Sigmoid colon (tissue), 7 donors: ENCODE data around the gene FNDC3A. TPM values are rescaled to one million over a fixed set of nuclear protein-coding genes. Genes with fewer than 3 reads are reported as not detected.
"Not testable (repeated sequence)": the region's sequence is repeated elsewhere in the genome, so short reads cannot be mapped to it uniquely, and the experiment has no call there.

Source experiments
- DNase-seq: peaks from one replicate; pipeline ENCODE4 v3.0.0-alpha.2; 2019
- H3K27ac ChIP-seq, 4 donors: fragments of 200-600 bp; sonication (generic); one replicate each; pipeline ENCODE4 v1.5.1; 2016 to 2019; ENCODE audit warnings: mild to moderate bottlenecking in 1 of 4
- H3K27me3 ChIP-seq, 3 donors: fragments of 200-600 bp; sonication (generic); one replicate each; pipeline ENCODE4 v1.5.1; 2019; ENCODE audit warnings: mild to moderate bottlenecking in 1 of 3
- H3K36me3 ChIP-seq, 4 donors: fragments of 200-600 bp; sonication (generic); one replicate each; pipeline ENCODE4 v1.5.1; 2016 to 2019
- H3K4me1 ChIP-seq, 4 donors: fragments of 200-600 bp; sonication (generic); one replicate each; pipeline ENCODE4 v1.5.1; 2017 to 2019
- H3K4me3 ChIP-seq, 4 donors: fragments of 200-600 bp; sonication (generic); one replicate each; pipeline ENCODE4 v1.5.1; 2017 to 2019; ENCODE audit warnings: mild to moderate bottlenecking in 2 of 4, moderate library complexity in 1 of 4
- H3K9me3 ChIP-seq, 4 donors: fragments of 200-600 bp in 3 of 4; sonication (generic) in 3 of 4; one replicate each; pipeline versions ENCODE4 v1.5.1 to v1.6.1; 2013 to 2019
- CTCF ChIP-seq, 4 experiments: fragments of 450-650 bp in 3 of 4; fragments of 200-600 bp in 1 of 4; IDR thresholded peaks; one replicate each; pipeline ENCODE4 v1.5.1; 2016 to 2019; ENCODE audit warnings: antibody characterized with exemption in 4 of 4, mild to moderate bottlenecking in 3 of 4, moderate library complexity in 2 of 4
- EP300 ChIP-seq, 4 donors: sonication (generic); formaldehyde crosslinking; IDR thresholded peaks; one replicate each; pipeline ENCODE4 v1.6.1; 2017; ENCODE audit warnings: antibody characterized with exemption in 4 of 4
- POLR2A ChIP-seq, 2 donors: fragments of 450-650 bp; IDR thresholded peaks; one replicate each; pipeline ENCODE4 v1.6.1; 2016; ENCODE audit warnings: antibody characterized with exemption in 2 of 2, mild to moderate bottlenecking in 2 of 2, moderate library complexity in 2 of 2
- POLR2AphosphoS5 ChIP-seq, 4 donors: sonication (generic); formaldehyde crosslinking; IDR thresholded peaks; one replicate each; pipeline ENCODE4 v1.6.1; 2017; ENCODE audit warnings: antibody characterized with exemption in 4 of 4
- WGBS, 2 donors: extraction: QIAGEN DNeasy Blood & Tissue Kit; methylation state at CpG; one replicate each; pipeline ENCODE4 v1.1.7; 2013; 5-methylcytosine and 5-hydroxymethylcytosine counted together
- intact Hi-C: fragments of 100-400 bp; cut with DNase I; formaldehyde crosslinking; loops from one replicate; pipeline ENCODE4 v1.15.1; 2023
- polyA plus RNA-seq, 3 donors: library from polyadenylated mRNA; stranded (reverse); fragments of 200-250 nt; gene quantifications; one replicate each; pipeline ENCODE4 v1.2.3, GENCODE V29; 2013
- total RNA-seq, 4 donors: library from RNA; depleted of rRNA; stranded (reverse); fragments of >200 nt; gene quantifications; one replicate each; pipeline ENCODE4 v1.1.0, GENCODE V29; 2016
- donor health status: healthy with polysubstance abuse.
- donor health status: Bipolar disorder and iron deficiency.
- donor health status: healthy.

FNDC3A gene
- total and polyA plus RNA-seq, 7 donors = 14.4 to 61.4 (median 47.8) TPM

- Histone ChIP-seq H3K36me3 (no peaks in the 10 kb centered on the region), H3K27me3 (no peaks in the 10 kb centered on the region), H3K4me1 (peaks cover 0 to 34% (median 7%) of the 10 kb centered on the region in 4 donors), H3K27ac (no peak overlapping the region), H3K4me3 (no peak overlapping the region), H3K9me3 (no peaks in the 10 kb centered on the region)
- TF ChIP-seq EP300 (IDR thresholded peaks at IDR 0.05) (no peak), CTCF (IDR thresholded peaks at IDR 0.05) (no peak), POLR2A (IDR thresholded peaks at IDR 0.05) (no peak), POLR2AphosphoS5 (IDR thresholded peaks at IDR 0.05) (no peak)
- DNase-seq = no peak
- intact Hi-C loops = no loop called here
Measured at GRCh38 chr13:49058761-49059160, 83.0 kb downstream of the FNDC3A start.

DNA sequence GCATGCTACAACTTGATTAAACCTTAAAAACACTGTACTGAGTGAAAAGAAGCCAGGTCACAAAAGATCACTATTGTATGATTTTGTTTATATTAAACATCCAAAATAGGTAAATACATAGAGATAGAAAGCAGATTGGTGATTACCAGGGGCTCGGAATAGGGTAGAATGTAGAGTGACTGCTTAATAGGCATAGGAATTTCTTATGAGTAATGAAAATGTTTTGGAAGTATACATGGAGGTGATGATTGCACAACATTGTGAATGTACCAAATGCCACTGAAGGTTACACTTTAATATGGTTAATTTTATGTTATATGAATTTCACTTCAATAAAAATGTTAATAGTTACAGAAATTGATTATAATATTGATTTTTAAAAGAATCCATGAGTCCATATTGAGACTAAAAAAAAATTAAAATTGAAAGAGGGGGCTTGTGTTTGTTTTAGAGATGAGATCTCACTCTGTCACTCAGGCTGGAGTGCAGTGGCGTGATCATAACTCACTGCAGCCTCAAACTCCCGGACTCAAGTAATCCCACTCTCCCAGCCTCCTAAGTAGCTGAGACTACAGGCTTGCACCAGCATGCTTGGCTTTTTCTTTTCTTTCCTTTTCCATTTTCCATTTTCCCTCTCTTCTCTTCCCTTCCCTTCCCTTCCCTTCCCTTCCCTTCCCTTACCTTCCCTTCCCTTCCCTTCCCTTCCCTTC lies 85.1 kb downstream of the FNDC3A start:
- TF ChIP-seq POLR2AphosphoS5 (IDR thresholded peaks at IDR 0.05) = no peak
- no peak for TF ChIP-seq EP300 (IDR thresholded peaks at IDR 0.05)
- TF ChIP-seq CTCF (IDR thresholded peaks at IDR 0.05) = no peak
- no peak for TF ChIP-seq POLR2A (IDR thresholded peaks at IDR 0.05)
- H3K4me3 ChIP-seq = no peak overlapping the region
- H3K9me3 ChIP-seq = no peaks in the 10 kb centered on the region
- H3K27ac ChIP-seq = no peak overlapping the region
- no peaks in the 10 kb centered on the region for H3K27me3 ChIP-seq
- no peak for DNase-seq
- H3K36me3 ChIP-seq = no peaks in the 10 kb centered on the region
- WGBS, 2 donors = 94 to 98% methylated on average over 3 of the region's 3 CpGs
- peaks cover 0 to 38% (median 16%) of the 10 kb centered on the region in 4 donors for H3K4me1 ChIP-seq
- intact Hi-C loops = no loop called here

DNA sequence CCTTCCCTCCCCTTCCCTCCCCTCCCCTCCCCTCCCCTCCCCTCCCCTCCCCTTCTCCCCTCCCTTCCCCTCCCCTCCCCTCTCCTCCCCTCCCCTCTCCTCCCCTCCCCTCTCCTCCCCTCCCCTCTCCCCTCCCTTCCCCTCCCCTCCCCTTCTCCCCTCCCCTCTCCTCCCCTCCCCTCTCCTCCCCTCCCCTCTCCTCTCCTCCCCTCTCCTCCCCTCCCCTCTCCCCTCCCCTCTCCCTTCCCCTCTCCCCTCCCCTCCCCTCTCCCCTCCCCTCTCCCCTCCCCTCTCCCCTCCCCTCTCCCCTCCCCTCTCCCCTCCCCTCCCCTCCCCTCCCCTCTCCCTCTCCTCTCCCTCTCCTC lies 85.7 kb downstream of the FNDC3A start:
- H3K27ac ChIP-seq, H3K9me3 ChIP-seq, intact Hi-C loops, H3K36me3 ChIP-seq, H3K27me3 ChIP-seq, DNase-seq, H3K4me3 ChIP-seq: not testable (repeated sequence)
- H3K4me1 ChIP-seq = peaks cover 0 to 36% (median 17%) of the 10 kb centered on the region in 4 donors

GRCh38 chr13:49062297-49062896 lies 86.7 kb downstream of the FNDC3A start:
- 58 to 81% methylated on average over 3 of the region's 3 CpGs for WGBS, 2 donors
- intact Hi-C loops = no loop called here
- TF ChIP-seq CTCF (IDR thresholded peaks at IDR 0.05) (no peak), POLR2A (IDR thresholded peaks at IDR 0.05) (no peak), EP300 (IDR thresholded peaks at IDR 0.05) (no peak), POLR2AphosphoS5 (IDR thresholded peaks at IDR 0.05) (no peak)
- no peak overlapping the region for H3K4me3 ChIP-seq
- H3K4me1 ChIP-seq = peaks cover 0 to 32% (median 17%) of the 10 kb centered on the region in 4 donors
- H3K27ac ChIP-seq = no peak overlapping the region
- H3K27me3 ChIP-seq = no peaks in the 10 kb centered on the region
- DNase-seq = no peak
- H3K36me3 ChIP-seq = no peaks in the 10 kb centered on the region
- H3K9me3 ChIP-seq = no peaks in the 10 kb centered on the region

GRCh38 chr13:49063011-49063410 lies 87.3 kb downstream of the FNDC3A start:
- TF ChIP-seq POLR2AphosphoS5 (IDR thresholded peaks at IDR 0.05) (no peak), POLR2A (IDR thresholded peaks at IDR 0.05) (no peak), EP300 (IDR thresholded peaks at IDR 0.05) (no peak), CTCF (IDR thresholded peaks at IDR 0.05) (no peak)
- Histone ChIP-seq H3K9me3 (no peaks in the 10 kb centered on the region), H3K4me1 (peaks cover 0 to 32% (median 17%) of the 10 kb centered on the region in 4 donors), H3K4me3 (no peak overlapping the region), H3K27ac (no peak overlapping the region), H3K36me3 (no peaks in the 10 kb centered on the region), H3K27me3 (no peaks in the 10 kb centered on the region)
- DNase-seq = no peak
- intact Hi-C loops = no loop called here
